ENCODE results near the gene PXDN.

PXDN gene

DNA sequence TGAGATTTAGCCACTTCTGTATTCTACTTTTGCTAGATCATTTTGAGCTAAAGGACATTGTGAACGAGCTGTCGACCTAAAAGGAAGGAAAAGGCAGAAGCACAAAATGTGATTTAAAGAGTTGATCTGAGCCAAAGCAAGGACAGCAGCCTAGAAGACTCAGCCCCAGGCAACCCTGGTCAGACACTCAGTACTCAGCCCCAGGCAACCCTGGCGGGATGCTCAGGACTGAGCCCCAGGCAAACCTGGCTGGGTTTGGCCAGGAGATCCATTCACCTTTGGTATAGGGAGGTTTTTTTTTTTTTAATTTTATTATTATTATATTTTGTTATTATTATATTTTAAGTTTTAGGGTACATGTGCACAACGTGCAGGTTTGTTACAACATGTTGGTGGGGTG lies 34.3 kb upstream of the PXDN start:
- no peak overlapping the region for H3K4me3 ChIP-seq (ENCODE audit: low read length)
- no peak overlapping the region for H3K4me2 ChIP-seq (ENCODE audit: low read depth, low read length)
- no peaks in the 10 kb centered on the region for H3F3A ChIP-seq (ENCODE audit: insufficient read depth, low read length)
- H4K20me1 ChIP-seq (ENCODE audit: insufficient read depth, low read length), result no peaks in the 10 kb centered on the region
- no peaks in the 10 kb centered on the region for H3K79me2 ChIP-seq (ENCODE audit: low read length)
- no peak overlapping the region for H3K9ac ChIP-seq (ENCODE audit: low read length)
- no peaks in the 10 kb centered on the region for H3K4me1 ChIP-seq (ENCODE audit: low read length)
- no peak for TF ChIP-seq EZH2phosphoT487 (IDR thresholded peaks at IDR 0.05; ENCODE audit: low read length)
- TF ChIP-seq, protein P1, sequence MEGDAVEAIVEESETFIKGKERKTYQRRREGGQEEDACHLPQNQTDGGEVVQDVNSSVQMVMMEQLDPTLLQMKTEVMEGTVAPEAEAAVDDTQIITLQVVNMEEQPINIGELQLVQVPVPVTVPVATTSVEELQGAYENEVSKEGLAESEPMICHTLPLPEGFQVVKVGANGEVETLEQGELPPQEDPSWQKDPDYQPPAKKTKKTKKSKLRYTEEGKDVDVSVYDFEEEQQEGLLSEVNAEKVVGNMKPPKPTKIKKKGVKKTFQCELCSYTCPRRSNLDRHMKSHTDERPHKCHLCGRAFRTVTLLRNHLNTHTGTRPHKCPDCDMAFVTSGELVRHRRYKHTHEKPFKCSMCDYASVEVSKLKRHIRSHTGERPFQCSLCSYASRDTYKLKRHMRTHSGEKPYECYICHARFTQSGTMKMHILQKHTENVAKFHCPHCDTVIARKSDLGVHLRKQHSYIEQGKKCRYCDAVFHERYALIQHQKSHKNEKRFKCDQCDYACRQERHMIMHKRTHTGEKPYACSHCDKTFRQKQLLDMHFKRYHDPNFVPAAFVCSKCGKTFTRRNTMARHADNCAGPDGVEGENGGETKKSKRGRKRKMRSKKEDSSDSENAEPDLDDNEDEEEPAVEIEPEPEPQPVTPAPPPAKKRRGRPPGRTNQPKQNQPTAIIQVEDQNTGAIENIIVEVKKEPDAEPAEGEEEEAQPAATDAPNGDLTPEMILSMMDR (IDR thresholded peaks at IDR 0.05; ENCODE audit: low read length), result no peak
- TF ChIP-seq EZH2 (optimal IDR thresholded peaks at IDR 0.05; ENCODE audit: low read depth, low read length), result no peak
- no peaks in the 10 kb centered on the region for H3K9me2 ChIP-seq (replicated peaks; ENCODE audit: insufficient read depth, low read length)
- DNase-seq, result no peak
- no peaks in the 10 kb centered on the region for H3K9me3 ChIP-seq (replicated peaks; ENCODE audit: insufficient read depth, low read length)
- no peak overlapping the region for H2AFZ ChIP-seq (ENCODE audit: low read length)
- no peak overlapping the region for H3K27ac ChIP-seq (ENCODE audit: low read length)
- H3K36me3 ChIP-seq (replicated peaks; ENCODE audit: insufficient read depth, low read length), result no peaks in the 10 kb centered on the region
- H3K27me3 ChIP-seq (replicated peaks; ENCODE audit: insufficient read depth, low read length), result no peaks in the 10 kb centered on the region

DNA sequence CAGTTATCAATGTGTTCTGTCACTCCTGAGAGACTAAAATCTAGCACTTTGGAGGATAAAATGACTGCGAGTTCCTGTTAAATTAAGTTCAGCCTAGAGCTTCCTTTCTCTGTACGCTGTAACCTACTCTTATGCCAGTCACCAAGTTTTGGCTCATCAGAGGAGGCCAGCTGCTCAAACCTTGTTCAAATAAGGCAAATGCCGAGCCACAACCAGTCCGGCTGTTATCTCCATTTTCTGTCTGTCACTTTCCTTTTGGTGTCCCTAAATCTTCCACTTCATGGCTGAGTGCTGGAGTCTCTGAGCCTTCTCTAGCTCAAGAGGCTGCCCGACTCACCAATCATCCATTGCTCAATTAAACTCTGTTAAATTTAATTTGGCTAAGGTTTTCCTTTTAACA lies 33.5 kb upstream of the PXDN start:
- Histone ChIP-seq H3K4me2 (ENCODE audit: low read depth, low read length) (no peak overlapping the region), H3K9ac (ENCODE audit: low read length) (no peak overlapping the region), H3K27me3 (replicated peaks; ENCODE audit: insufficient read depth, low read length) (no peaks in the 10 kb centered on the region), H3K79me2 (ENCODE audit: low read length) (no peaks in the 10 kb centered on the region), H3F3A (ENCODE audit: insufficient read depth, low read length) (no peaks in the 10 kb centered on the region), H3K36me3 (replicated peaks; ENCODE audit: insufficient read depth, low read length) (no peaks in the 10 kb centered on the region), H3K4me1 (ENCODE audit: low read length) (no peaks in the 10 kb centered on the region), H3K9me3 (replicated peaks; ENCODE audit: insufficient read depth, low read length) (no peaks in the 10 kb centered on the region), H3K27ac (ENCODE audit: low read length) (no peak overlapping the region), H2AFZ (ENCODE audit: low read length) (no peak overlapping the region), H3K9me2 (replicated peaks; ENCODE audit: insufficient read depth, low read length) (no peaks in the 10 kb centered on the region), H4K20me1 (ENCODE audit: insufficient read depth, low read length) (no peaks in the 10 kb centered on the region), H3K4me3 (ENCODE audit: low read length) (no peak overlapping the region)
- no peak for DNase-seq
- TF ChIP-seq, protein P1 (IDR thresholded peaks at IDR 0.05; ENCODE audit: low read length), result no peak
- TF ChIP-seq EZH2phosphoT487 (IDR thresholded peaks at IDR 0.05; ENCODE audit: low read length) (no peak), EZH2 (optimal IDR thresholded peaks at IDR 0.05; ENCODE audit: low read depth, low read length) (no peak)

DNA sequence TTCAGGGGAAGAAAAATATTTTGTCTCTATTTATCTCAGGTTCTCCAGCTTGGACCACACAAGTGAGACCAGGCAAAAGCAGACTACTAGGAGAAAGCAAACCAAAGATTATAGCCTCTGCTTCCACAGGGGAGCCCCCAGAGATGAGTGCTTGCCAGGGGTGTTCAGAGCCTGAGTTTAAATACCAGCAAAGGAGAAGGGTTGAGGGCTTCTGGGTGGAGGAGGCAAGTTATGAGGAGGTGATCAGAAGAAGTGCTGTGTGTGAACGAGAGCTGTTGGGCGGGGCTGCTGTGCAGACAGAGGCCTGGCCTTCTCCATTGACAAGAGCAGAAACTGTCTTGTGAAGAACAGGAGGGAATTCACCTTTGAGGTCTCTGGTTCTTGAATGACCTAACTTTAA lies 32.8 kb upstream of the PXDN start:
- H3K4me1 ChIP-seq (ENCODE audit: low read length), result no peaks in the 10 kb centered on the region
- H3K79me2 ChIP-seq (ENCODE audit: low read length), result no peaks in the 10 kb centered on the region
- H3K9me2 ChIP-seq (replicated peaks; ENCODE audit: insufficient read depth, low read length), result no peaks in the 10 kb centered on the region
- DNase-seq, result no peak
- no peaks in the 10 kb centered on the region for H3K36me3 ChIP-seq (replicated peaks; ENCODE audit: insufficient read depth, low read length)
- no peak overlapping the region for H3K4me3 ChIP-seq (ENCODE audit: low read length)
- H3K27me3 ChIP-seq (replicated peaks; ENCODE audit: insufficient read depth, low read length), result no peaks in the 10 kb centered on the region
- no peaks in the 10 kb centered on the region for H3F3A ChIP-seq (ENCODE audit: insufficient read depth, low read length)
- H4K20me1 ChIP-seq (ENCODE audit: insufficient read depth, low read length), result no peaks in the 10 kb centered on the region
- no peak overlapping the region for H3K4me2 ChIP-seq (ENCODE audit: low read depth, low read length)
- no peak overlapping the region for H2AFZ ChIP-seq (ENCODE audit: low read length)
- no peak overlapping the region for H3K27ac ChIP-seq (ENCODE audit: low read length)
- no peak overlapping the region for H3K9ac ChIP-seq (ENCODE audit: low read length)
- no peak for TF ChIP-seq EZH2phosphoT487 (IDR thresholded peaks at IDR 0.05; ENCODE audit: low read length)
- TF ChIP-seq EZH2 (optimal IDR thresholded peaks at IDR 0.05; ENCODE audit: low read depth, low read length), result no peak
- TF ChIP-seq, protein P1 (IDR thresholded peaks at IDR 0.05; ENCODE audit: low read length), result no peak
- no peaks in the 10 kb centered on the region for H3K9me3 ChIP-seq (replicated peaks; ENCODE audit: insufficient read depth, low read length)

Measured in MM.1S (cell line).